Right lobe of liver (tissue), 6 donors: Measurements from ENCODE around the gene REEP3. TPM values are rescaled to one million over a fixed set of nuclear protein-coding genes. Genes with fewer than 3 reads are reported as not detected.

Source experiments
- ATAC-seq, 4 donors: fragments of 200-7000 bp; cut with Tn5 transposase; one replicate each; pipeline ENCODE4 v1.9.1; 2020; ENCODE audit warnings: mild to moderate bottlenecking in 4 of 4, moderate library complexity in 4 of 4
- DNase-seq, 3 donors: peaks; one replicate each; pipeline ENCODE4 v3.0.0-alpha.2; 2020
- H3K27ac ChIP-seq, 3 donors: fragments of 200-600 bp; one replicate each; pipeline ENCODE4 v1.8.0; 2022
- H3K27me3 ChIP-seq, 2 donors: fragments of 200-600 bp; one replicate each; pipeline ENCODE4 v1.8.0; 2022
- H3K36me3 ChIP-seq, 4 donors: fragments of 200-600 bp; sonication (generic) in 1 of 4; one replicate each; pipeline versions ENCODE4 v1.5.1 to v1.8.0; 2017 to 2022; ENCODE audit warnings: control low read depth in 1 of 4
- H3K4me1 ChIP-seq, 4 donors: fragments of 200-600 bp; sonication (generic) in 1 of 4; one replicate each; pipeline versions ENCODE4 v1.5.1 to v1.8.0; 2017 to 2022; ENCODE audit warnings: control low read depth in 1 of 4
- H3K4me3 ChIP-seq, 3 donors: fragments of 200-600 bp; one replicate each; pipeline ENCODE4 v1.8.0; 2022
- H3K9me3 ChIP-seq, 4 donors: fragments of 200-600 bp; sonication (generic) in 1 of 4; one replicate each; pipeline versions ENCODE4 v1.5.1 to v1.8.0; 2017 to 2022; ENCODE audit warnings: control low read depth in 1 of 4
- POLR2A ChIP-seq: fragments of 450-650 bp; IDR thresholded peaks from one replicate; pipeline ENCODE4 v1.6.1; 2017; ENCODE audit warnings: antibody characterized with exemption, mild to moderate bottlenecking
- WGBS: methylation state at CpG from one replicate; pipeline ENCODE4 v1.1.6; 2018; ENCODE audit warnings: low coverage, low lambda C conversion rate; ENCODE audit not compliant: insufficient coverage; ENCODE audit errors: missing lambda C conversion rate; 5-methylcytosine and 5-hydroxymethylcytosine counted together
- intact Hi-C, 2 donors: fragments of 100-400 bp; cut with DNase I; formaldehyde crosslinking; loops; one replicate each; pipeline versions ENCODE4 v1.11.2 to v1.14.1; 2022
- total RNA-seq, 6 experiments: library from RNA; depleted of rRNA in 2 of 6; stranded (reverse); fragments of >200 nt in 2 of 6; fragmentation: NEBNext Ultra II Directional in 3 of 6; extraction: Animal tissue kit (Norgen Biotek cat#: 25700) in 3 of 6; gene quantifications; one replicate each; pipeline versions ENCODE4 v1.1.0 to v1.2.4, GENCODE V29; 2016 to 2023
- TF ChIP-seq, protein P1 (sequence below), 4 donors: fragments of 200-600 bp in 3 of 4; fragments of 450-650 bp in 1 of 4; IDR thresholded peaks; one replicate each; pipeline versions ENCODE4 v1.5.1 to v1.8.0; 2016 to 2022; ENCODE audit warnings: antibody characterized with exemption in 4 of 4, mild to moderate bottlenecking in 2 of 4
- donor health status: DM: no; HTN: yes; CAD: no.
- donor health status: DM: no; HTN: no; CAD: no.
- donor health status: DM: no; HTN: no; CAD: no.
- donor health status: DM: no; HTN: yes; CAD: no.
- donor health status: DM: no; HTN: yes; CAD: no.

Gene REEP3
- total RNA-seq, 6 experiments from 2014 or later: 21.1 to 38.8 (median 28.0) TPM

DNA sequence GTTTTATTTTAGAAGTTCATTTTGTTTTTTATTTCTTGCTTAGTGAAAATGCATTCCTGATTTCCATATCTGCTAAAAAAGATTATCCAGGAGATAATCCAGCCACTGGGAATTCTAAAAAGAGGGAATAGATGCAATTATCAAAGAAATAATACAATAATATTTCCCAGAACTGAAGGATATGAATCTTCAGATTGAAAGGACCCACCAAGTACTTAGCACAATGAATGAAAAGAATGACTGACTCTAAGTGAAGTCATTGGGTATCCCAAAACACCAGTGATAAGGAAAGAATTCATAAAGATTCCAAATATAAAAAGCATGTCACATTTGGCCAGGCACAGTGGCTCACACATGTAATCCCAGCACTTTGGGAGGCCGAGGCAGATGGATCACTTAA lies 79.3 kb downstream of the REEP3 start:
- DNase-seq (no peak), ATAC-seq (no peak)
- Histone ChIP-seq H3K36me3 (peaks cover 0 to 3% (median 0%) of the 10 kb centered on the region in 4 donors), H3K9me3 (no peaks in the 10 kb centered on the region), H3K27me3 (no peaks in the 10 kb centered on the region), H3K4me3 (no peak overlapping the region), H3K27ac (no peak overlapping the region), H3K4me1 (no peaks in the 10 kb centered on the region)
- no peak for TF ChIP-seq POLR2A
- TF ChIP-seq, protein P1, sequence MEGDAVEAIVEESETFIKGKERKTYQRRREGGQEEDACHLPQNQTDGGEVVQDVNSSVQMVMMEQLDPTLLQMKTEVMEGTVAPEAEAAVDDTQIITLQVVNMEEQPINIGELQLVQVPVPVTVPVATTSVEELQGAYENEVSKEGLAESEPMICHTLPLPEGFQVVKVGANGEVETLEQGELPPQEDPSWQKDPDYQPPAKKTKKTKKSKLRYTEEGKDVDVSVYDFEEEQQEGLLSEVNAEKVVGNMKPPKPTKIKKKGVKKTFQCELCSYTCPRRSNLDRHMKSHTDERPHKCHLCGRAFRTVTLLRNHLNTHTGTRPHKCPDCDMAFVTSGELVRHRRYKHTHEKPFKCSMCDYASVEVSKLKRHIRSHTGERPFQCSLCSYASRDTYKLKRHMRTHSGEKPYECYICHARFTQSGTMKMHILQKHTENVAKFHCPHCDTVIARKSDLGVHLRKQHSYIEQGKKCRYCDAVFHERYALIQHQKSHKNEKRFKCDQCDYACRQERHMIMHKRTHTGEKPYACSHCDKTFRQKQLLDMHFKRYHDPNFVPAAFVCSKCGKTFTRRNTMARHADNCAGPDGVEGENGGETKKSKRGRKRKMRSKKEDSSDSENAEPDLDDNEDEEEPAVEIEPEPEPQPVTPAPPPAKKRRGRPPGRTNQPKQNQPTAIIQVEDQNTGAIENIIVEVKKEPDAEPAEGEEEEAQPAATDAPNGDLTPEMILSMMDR (IDR thresholded peaks at IDR 0.05): no peak
- no CpG with 5 or more reads among the region's 1 CpG for WGBS
- intact Hi-C loops: no loop called here

GRCh38 chr10:63603709-63604445 lies 82.7 kb downstream of the REEP3 start:
- Histone ChIP-seq H3K4me1 (no peaks in the 10 kb centered on the region), H3K27ac (no peak overlapping the region), H3K9me3 (no peaks in the 10 kb centered on the region), H3K4me3 (no peak overlapping the region), H3K36me3 (peaks cover 0 to 3% (median 0%) of the 10 kb centered on the region in 4 donors), H3K27me3 (no peaks in the 10 kb centered on the region)
- intact Hi-C loops: no loop called here
- TF ChIP-seq POLR2A: no peak
- TF ChIP-seq, protein P1 (IDR thresholded peaks at IDR 0.05): no peak
- DNase-seq: no peak
- WGBS: 85% methylated on average over 7 of the region's 7 CpGs
- no peak for ATAC-seq

- H3K4me3 ChIP-seq: no peak overlapping the region
- H3K9me3 ChIP-seq: no peaks in the 10 kb centered on the region
- no peaks in the 10 kb centered on the region for H3K4me1 ChIP-seq
- WGBS: 91% methylated on average over 3 of the region's 3 CpGs
- H3K36me3 ChIP-seq: peaks cover 0 to 3% (median 0%) of the 10 kb centered on the region in 4 donors
- ATAC-seq: no peak
- intact Hi-C loops: no loop called here
- TF ChIP-seq, protein P1 (IDR thresholded peaks at IDR 0.05): no peak
- no peak for TF ChIP-seq POLR2A
- DNase-seq: no peak
- H3K27ac ChIP-seq: no peak overlapping the region
- H3K27me3 ChIP-seq: no peaks in the 10 kb centered on the region
Measured at GRCh38 chr10:63605197-63605967, 84.2 kb downstream of the REEP3 start.

- DNase-seq: no peak
- TF ChIP-seq, protein P1 (IDR thresholded peaks at IDR 0.05): no peak
- no peak for TF ChIP-seq POLR2A
- Histone ChIP-seq H3K36me3 (peaks cover 0 to 3% (median 0%) of the 10 kb centered on the region in 4 donors), H3K27me3 (no peaks in the 10 kb centered on the region), H3K4me3 (no peak overlapping the region), H3K4me1 (no peaks in the 10 kb centered on the region), H3K9me3 (no peaks in the 10 kb centered on the region), H3K27ac (no peak overlapping the region)
- WGBS: 95% methylated on average over 1 of the region's 1 CpG
- ATAC-seq: no peak
- intact Hi-C loops: no loop called here
Measured at GRCh38 chr10:63608511-63608910, 87.3 kb downstream of the REEP3 start.
